Chondrocyte (in vitro differentiated cells): ENCODE measurements around the gene TMED4. TPM values are rescaled to one million over a fixed set of nuclear protein-coding genes. Genes with fewer than 3 reads are reported as not detected.

ENCODE experiments used
- DNase-seq: peaks from one replicate; pipeline ENCODE4 v3.0.0; 2021; ENCODE audit warnings: mixed read lengths, low spot score
- H3K27ac Mint-ChIP-seq: one replicate; pipeline ENCODE4 v1.8.0; 2021; ENCODE audit warnings: mild to moderate bottlenecking, moderate library complexity, mixed read lengths; ENCODE audit not compliant: unreplicated experiment
- H3K27me3 Mint-ChIP-seq: 2 replicates; pipeline ENCODE4 v1.8.0; 2021; ENCODE audit warnings: low read depth, mixed read lengths
- H3K36me3 Mint-ChIP-seq: 2 replicates; pipeline ENCODE4 v1.8.0; 2021; ENCODE audit warnings: low read depth, mixed read lengths
- H3K4me1 Mint-ChIP-seq: 2 replicates; pipeline ENCODE4 v1.8.0; 2021; ENCODE audit warnings: low read depth, mild to moderate bottlenecking, mixed read lengths
- H3K4me3 Mint-ChIP-seq: one replicate; pipeline ENCODE4 v1.8.0; 2021; ENCODE audit warnings: mild to moderate bottlenecking, moderate library complexity, mixed read lengths; ENCODE audit not compliant: unreplicated experiment
- H3K9me3 Mint-ChIP-seq: 2 replicates; pipeline ENCODE4 v1.8.0; 2021; ENCODE audit warnings: low read depth, mixed read lengths
- total RNA-seq: library from RNA; stranded (reverse); gene quantifications from 3 replicates; pipeline ENCODE4 v1.2.1, GENCODE V29; 2021
- TF ChIP-seq, protein P1 (sequence below): fragments of 200-600 bp; sonication (generic); IDR thresholded peaks from 2 replicates; pipeline ENCODE4 v1.5.0; 2021; ENCODE audit warnings: antibody characterized with exemption, mild to moderate bottlenecking, moderate library complexity

Gene TMED4
- total RNA-seq, 1 donor from 2014 or later: 55.1 TPM

DNA sequence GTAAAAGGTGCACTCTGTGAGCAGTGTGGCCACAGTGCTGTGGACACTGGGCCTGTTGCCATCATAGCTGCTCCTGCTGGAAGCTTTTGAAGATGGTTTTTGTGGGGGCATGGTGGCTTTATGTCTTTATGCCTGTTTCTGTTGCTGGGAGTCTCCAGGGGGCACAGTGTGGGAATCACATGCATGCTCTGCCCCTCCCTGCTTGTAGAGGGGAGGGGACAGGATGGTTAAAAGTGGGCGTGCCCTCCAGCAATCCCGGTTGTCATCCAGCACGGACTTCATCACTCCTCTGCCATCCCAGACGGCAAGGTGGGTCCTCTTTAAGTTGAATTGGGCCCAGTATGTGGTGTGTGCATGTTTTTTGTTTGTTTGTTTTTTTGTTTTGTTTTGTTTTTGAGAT, 44.6 kb upstream of the TMED4 start:
- Mint-ChIP-seq H3K27me3 (no peaks in the 10 kb centered on the region), H3K36me3 (peaks cover 3% of the 10 kb centered on the region), H3K4me1 (peaks cover 39% of the 10 kb centered on the region), H3K9me3 (no peaks in the 10 kb centered on the region), H3K4me3 (no peak overlapping the region), H3K27ac (no peak overlapping the region)
- TF ChIP-seq, protein P1, sequence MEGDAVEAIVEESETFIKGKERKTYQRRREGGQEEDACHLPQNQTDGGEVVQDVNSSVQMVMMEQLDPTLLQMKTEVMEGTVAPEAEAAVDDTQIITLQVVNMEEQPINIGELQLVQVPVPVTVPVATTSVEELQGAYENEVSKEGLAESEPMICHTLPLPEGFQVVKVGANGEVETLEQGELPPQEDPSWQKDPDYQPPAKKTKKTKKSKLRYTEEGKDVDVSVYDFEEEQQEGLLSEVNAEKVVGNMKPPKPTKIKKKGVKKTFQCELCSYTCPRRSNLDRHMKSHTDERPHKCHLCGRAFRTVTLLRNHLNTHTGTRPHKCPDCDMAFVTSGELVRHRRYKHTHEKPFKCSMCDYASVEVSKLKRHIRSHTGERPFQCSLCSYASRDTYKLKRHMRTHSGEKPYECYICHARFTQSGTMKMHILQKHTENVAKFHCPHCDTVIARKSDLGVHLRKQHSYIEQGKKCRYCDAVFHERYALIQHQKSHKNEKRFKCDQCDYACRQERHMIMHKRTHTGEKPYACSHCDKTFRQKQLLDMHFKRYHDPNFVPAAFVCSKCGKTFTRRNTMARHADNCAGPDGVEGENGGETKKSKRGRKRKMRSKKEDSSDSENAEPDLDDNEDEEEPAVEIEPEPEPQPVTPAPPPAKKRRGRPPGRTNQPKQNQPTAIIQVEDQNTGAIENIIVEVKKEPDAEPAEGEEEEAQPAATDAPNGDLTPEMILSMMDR: no peak
- no peak for DNase-seq

DNA sequence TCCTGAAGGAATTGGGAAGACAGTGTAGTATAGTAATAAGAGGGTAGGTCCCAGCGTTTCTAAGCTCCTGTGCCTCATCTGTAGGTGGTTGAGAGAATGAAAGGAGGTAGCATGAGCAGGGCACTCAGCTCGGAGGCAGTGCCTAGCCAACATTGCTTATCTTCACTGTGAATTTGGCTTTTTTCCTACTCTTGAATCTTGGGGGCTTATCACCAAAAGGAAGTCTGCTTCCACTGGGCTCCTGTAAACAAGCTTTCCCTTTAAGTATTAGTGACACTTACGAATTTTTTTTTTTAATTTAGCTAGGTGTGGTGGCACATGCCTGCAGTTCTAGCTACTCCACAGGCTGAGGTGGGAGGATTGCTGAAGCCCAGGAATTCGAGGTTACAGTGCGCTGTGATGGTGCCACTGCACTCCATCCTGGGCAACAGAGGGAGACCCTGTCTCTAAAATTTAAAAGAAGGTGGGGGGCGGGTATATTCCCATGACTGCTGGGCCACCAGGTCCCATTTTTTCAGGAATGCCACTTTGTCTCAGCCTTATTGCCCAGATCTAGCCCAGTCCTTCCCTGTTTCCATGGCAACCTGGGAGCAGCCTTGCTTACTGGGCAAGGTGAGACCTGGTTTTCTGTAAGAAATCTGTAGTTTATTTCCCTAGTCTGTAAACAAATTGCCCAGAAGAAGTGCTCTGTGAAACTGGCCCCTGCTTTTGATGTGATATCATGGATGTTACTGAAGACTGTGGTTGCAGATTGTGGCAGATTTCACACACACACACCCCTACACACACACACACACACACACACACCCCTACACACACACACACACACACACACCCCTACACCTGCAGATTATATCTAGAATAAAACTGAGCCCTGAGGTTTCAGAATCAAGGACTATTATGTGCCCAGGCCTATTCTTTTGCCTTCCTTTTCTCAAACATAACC, 43.8 kb upstream of the TMED4 start:
- peaks cover 38% of the 10 kb centered on the region for H3K4me1 Mint-ChIP-seq
- no peak overlapping the region for H3K4me3 Mint-ChIP-seq
- TF ChIP-seq, protein P1: no peak
- H3K27ac Mint-ChIP-seq: no peak overlapping the region
- H3K36me3 Mint-ChIP-seq: peaks cover 3% of the 10 kb centered on the region
- H3K27me3 Mint-ChIP-seq: no peaks in the 10 kb centered on the region
- DNase-seq: no peak
- H3K9me3 Mint-ChIP-seq: no peaks in the 10 kb centered on the region

DNA sequence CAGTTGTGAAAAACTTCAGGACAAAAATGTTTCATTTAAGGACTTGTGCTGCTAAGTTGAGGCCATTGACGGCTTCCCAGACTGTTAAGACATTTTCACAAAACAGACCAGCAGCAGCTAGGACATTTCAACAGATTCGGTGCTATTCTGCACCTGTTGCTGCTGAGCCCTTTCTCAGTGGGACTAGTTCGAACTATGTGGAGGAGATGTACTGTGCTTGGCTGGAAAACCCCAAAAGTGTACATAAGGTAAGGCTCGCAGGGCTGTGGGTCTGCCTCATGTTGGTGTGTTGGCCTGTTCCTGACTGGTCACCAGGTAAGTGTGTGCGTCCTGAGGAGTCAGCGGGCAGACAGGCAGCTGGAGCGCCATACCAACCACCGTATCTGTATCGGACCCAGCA, 42.3 kb upstream of the TMED4 start:
- Mint-ChIP-seq H3K9me3 (no peaks in the 10 kb centered on the region), H3K36me3 (peaks cover 3% of the 10 kb centered on the region), H3K27me3 (no peaks in the 10 kb centered on the region), H3K4me3 (no peak overlapping the region), H3K4me1 (peaks cover 27% of the 10 kb centered on the region), H3K27ac (no peak overlapping the region)
- no peak for DNase-seq
- TF ChIP-seq, protein P1: no peak

DNA sequence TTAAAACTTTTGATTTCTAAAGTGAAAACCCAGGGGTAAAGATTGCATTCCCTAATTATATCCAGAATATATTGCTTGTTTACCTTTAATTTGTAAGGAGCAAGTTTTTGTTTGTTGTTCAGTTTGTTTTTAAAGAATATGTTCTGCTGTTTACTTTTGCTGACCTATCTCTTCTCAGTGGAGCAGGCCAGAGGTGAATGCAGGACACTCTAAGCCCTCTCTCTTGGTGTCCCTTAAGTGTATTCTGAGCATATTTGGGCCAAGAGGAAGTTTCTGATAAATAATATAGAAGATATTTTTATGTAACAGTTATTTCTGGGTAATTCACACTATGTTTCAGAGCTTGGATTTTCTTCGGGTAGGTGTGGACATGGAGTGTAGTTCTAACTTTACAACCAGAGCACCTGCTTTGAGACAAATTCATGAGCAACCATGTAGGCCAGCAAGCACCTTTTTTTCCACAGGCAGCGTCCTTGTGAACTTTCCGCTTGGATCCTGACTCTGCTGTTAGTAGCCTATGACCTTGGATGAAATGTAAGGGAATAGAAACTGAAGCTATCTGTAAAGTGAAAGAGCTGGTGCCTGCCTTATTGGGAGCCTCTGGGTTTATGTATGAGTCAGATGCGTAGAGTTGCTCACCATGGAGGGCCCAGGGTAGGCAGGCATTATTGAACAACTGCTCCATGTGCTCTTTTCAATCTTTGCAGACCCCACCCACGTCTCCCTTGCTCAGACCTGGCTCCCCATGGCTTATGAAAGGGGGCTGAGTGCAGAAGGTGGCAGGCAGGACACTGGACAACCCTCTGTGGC, 40.5 kb upstream of the TMED4 start:
- TF ChIP-seq, protein P1: no peak
- no peak for DNase-seq
- H3K4me1 Mint-ChIP-seq: peaks cover 37% of the 10 kb centered on the region
- no peak overlapping the region for H3K4me3 Mint-ChIP-seq
- H3K27ac Mint-ChIP-seq: no peak overlapping the region
- H3K9me3 Mint-ChIP-seq: no peaks in the 10 kb centered on the region
- no peaks in the 10 kb centered on the region for H3K27me3 Mint-ChIP-seq
- no peaks in the 10 kb centered on the region for H3K36me3 Mint-ChIP-seq

DNA sequence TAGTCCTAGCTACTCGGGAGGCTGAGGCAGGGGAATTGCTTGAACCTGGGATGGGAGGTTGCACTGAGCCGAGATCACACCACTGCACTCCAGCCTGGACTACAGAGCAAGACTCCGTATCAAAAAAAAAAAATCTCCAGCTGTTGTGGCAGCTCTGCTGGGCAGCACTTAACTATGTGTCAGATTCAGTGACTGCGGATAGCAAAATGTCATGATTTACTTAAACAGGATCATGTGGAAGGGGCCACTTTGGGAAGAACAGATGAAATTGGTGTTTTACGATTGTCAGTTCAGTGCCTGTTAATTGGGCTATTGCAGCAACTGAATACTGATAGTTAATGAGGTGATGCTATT, 39.7 kb upstream of the TMED4 start:
- Mint-ChIP-seq H3K27ac (no peak overlapping the region), H3K36me3 (no peaks in the 10 kb centered on the region), H3K4me3 (no peak overlapping the region), H3K9me3 (no peaks in the 10 kb centered on the region), H3K4me1 (peaks cover 44% of the 10 kb centered on the region), H3K27me3 (no peaks in the 10 kb centered on the region)
- DNase-seq: no peak
- TF ChIP-seq, protein P1: no peak
